ENCODE data around the gene SNX15.

SNX15 gene

GRCh38 chr11:65043881-65044501 is 16.8 kb downstream of the SNX15 start:
- H3K4me3 ChIP-seq: no peak overlapping the region
- H3K27ac ChIP-seq: no peak overlapping the region
- H3K4me2 ChIP-seq: peak overlapping the region; percentile 9 to 100 (median 97); a peak in 15 of 22 replicates
- H3K36me3 ChIP-seq: peaks cover 12 to 37% (median 28%) of the 10 kb centered on the region in 11 experiments; a peak in 19 of 22 replicates
- peaks cover 50 to 65% (median 60%) of the 10 kb centered on the region in 10 experiments for H3K4me1 ChIP-seq
- H3K27me3 ChIP-seq: peaks cover 19 to 35% (median 28%) of the 10 kb centered on the region in 11 experiments
- H3K9ac ChIP-seq: 0 out of 22 replicates have a peak overlapping the region, but pooled peaks of 2 of the 11 experiments have one; percentile 6 to 13
- no peaks in the 10 kb centered on the region for H3K9me3 ChIP-seq (replicated peaks in 1 of 11)
- no peak for TF ChIP-seq Cebpa-rat (IDR thresholded peaks at IDR 0.05)
- peaks cover 0 to 59% (median 34%) of the 10 kb centered on the region in 11 experiments; a peak in 15 of 22 replicates for H4K20me1 ChIP-seq

GRCh38 chr11:65045061-65045460 is 17.8 kb downstream of the SNX15 start:
- peak overlapping the region in 9 of 11 experiments; percentile 11 to 50 (median 32); a peak in 11 of 22 replicates for H3K9ac ChIP-seq
- H3K36me3 ChIP-seq: peaks cover 12 to 37% (median 28%) of the 10 kb centered on the region in 11 experiments; a peak in 19 of 22 replicates
- H3K27ac ChIP-seq: no peak overlapping the region
- H3K9me3 ChIP-seq (replicated peaks in 1 of 11): no peaks in the 10 kb centered on the region
- H4K20me1 ChIP-seq: peaks cover 0 to 59% (median 34%) of the 10 kb centered on the region in 11 experiments; a peak in 15 of 22 replicates
- peaks cover 39 to 54% (median 49%) of the 10 kb centered on the region in 10 experiments for H3K4me1 ChIP-seq
- H3K4me3 ChIP-seq: no peak overlapping the region
- H3K27me3 ChIP-seq: peaks cover 19 to 36% (median 28%) of the 10 kb centered on the region in 11 experiments
- TF ChIP-seq Cebpa-rat (IDR thresholded peaks at IDR 0.05): no peak
- peak overlapping the region; percentile 9 to 100 (median 55); a peak in 18 of 22 replicates for H3K4me2 ChIP-seq

GRCh38 chr11:65045728-65046127 is 18.5 kb downstream of the SNX15 start:
- Histone ChIP-seq H3K27me3 (peaks cover 19 to 36% (median 28%) of the 10 kb centered on the region in 11 experiments), H3K9ac (peak overlapping the region in 6 of 11 experiments; percentile 11 to 50 (median 29); a peak in 4 of 22 replicates), H3K4me3 (no peak overlapping the region), H3K4me1 (peaks cover 33 to 48% (median 43%) of the 10 kb centered on the region in 10 experiments), H3K9me3 (replicated peaks in 1 of 11) (no peaks in the 10 kb centered on the region), H3K4me2 (peak overlapping the region in 8 of 11 experiments; percentile 9 to 100 (median 54); a peak in 12 of 22 replicates), H3K36me3 (peaks cover 12 to 37% (median 28%) of the 10 kb centered on the region in 11 experiments; a peak in 19 of 22 replicates), H3K27ac (no peak overlapping the region), H4K20me1 (peaks cover 0 to 59% (median 34%) of the 10 kb centered on the region in 11 experiments; a peak in 15 of 22 replicates)
- TF ChIP-seq Cebpa-rat (IDR thresholded peaks at IDR 0.05): no peak

GRCh38 chr11:65047581-65048422 is 20.6 kb downstream of the SNX15 start:
- H3K9ac ChIP-seq: no peak overlapping the region
- H3K27me3 ChIP-seq: peaks cover 19 to 36% (median 28%) of the 10 kb centered on the region in 11 experiments
- H3K9me3 ChIP-seq (replicated peaks in 1 of 11): no peaks in the 10 kb centered on the region
- H3K4me1 ChIP-seq: peaks cover 22 to 39% (median 33%) of the 10 kb centered on the region in 10 experiments
- peak overlapping the region in 1 of 11 experiments; percentile 22; a peak in 1 of 22 replicates for H3K4me2 ChIP-seq
- no peak overlapping the region for H3K4me3 ChIP-seq
- TF ChIP-seq Cebpa-rat (IDR thresholded peaks at IDR 0.05): no peak
- no peak overlapping the region for H3K27ac ChIP-seq
- peaks cover 12 to 35% (median 28%) of the 10 kb centered on the region in 11 experiments; a peak in 19 of 22 replicates for H3K36me3 ChIP-seq
- peaks cover 0 to 44% (median 33%) of the 10 kb centered on the region in 11 experiments; a peak in 15 of 22 replicates for H4K20me1 ChIP-seq

- H3K27me3 ChIP-seq: peaks cover 16 to 27% (median 21%) of the 10 kb centered on the region in 11 experiments
- H3K4me1 ChIP-seq: peaks cover 9 to 26% (median 20%) of the 10 kb centered on the region in 10 experiments
- no peaks in the 10 kb centered on the region for H3K9me3 ChIP-seq (replicated peaks in 1 of 11)
- H3K27ac ChIP-seq: no peak overlapping the region
- H3K36me3 ChIP-seq: peaks cover 0 to 3% (median 0%) of the 10 kb centered on the region in 11 experiments; a peak in 3 of 22 replicates
- TF ChIP-seq Cebpa-rat (IDR thresholded peaks at IDR 0.05): no peak
- no peak overlapping the region for H3K9ac ChIP-seq
- H3K4me2 ChIP-seq: no peak overlapping the region
- peaks cover 0 to 10% (median 2%) of the 10 kb centered on the region in 11 experiments; a peak in 9 of 22 replicates for H4K20me1 ChIP-seq
- H3K4me3 ChIP-seq: no peak overlapping the region
These were observed 24.2 kb downstream of the SNX15 start for GRCh38 chr11:65051398-65051858.

GRCh38 chr11:65053827-65054508 is 26.7 kb downstream of the SNX15 start:
- H3K4me2 ChIP-seq: peak overlapping the region; percentile 46 to 66 (median 58)
- H3K36me3 ChIP-seq: no peaks in the 10 kb centered on the region
- H3K27me3 ChIP-seq: peaks cover 0 to 2% (median 0%) of the 10 kb centered on the region in 11 experiments; a peak in 2 of 22 replicates
- peak overlapping the region in 4 of 11 experiments; percentile 5 to 26 (median 15); a peak in 4 of 22 replicates for H3K9ac ChIP-seq
- H3K9me3 ChIP-seq (replicated peaks in 1 of 11): no peaks in the 10 kb centered on the region
- H3K4me1 ChIP-seq: peaks cover 9 to 21% (median 20%) of the 10 kb centered on the region in 10 experiments
- H3K27ac ChIP-seq: no peak overlapping the region
- no peak overlapping the region for H3K4me3 ChIP-seq
- H4K20me1 ChIP-seq: 0 out of 22 replicates have a peak, but pooled peaks cover 0 to 7% (median 0%) of the 10 kb centered on the region in 11 experiments
- no peak for TF ChIP-seq Cebpa-rat (IDR thresholded peaks at IDR 0.05)

GRCh38 chr11:65055538-65055937 is 28.3 kb downstream of the SNX15 start:
- no peaks in the 10 kb centered on the region for H3K27me3 ChIP-seq
- no peaks in the 10 kb centered on the region for H3K36me3 ChIP-seq
- no peak overlapping the region for H3K27ac ChIP-seq
- no peak for TF ChIP-seq Cebpa-rat (IDR thresholded peaks at IDR 0.05)
- no peak overlapping the region for H3K4me3 ChIP-seq
- peaks cover 9 to 34% (median 30%) of the 10 kb centered on the region in 10 experiments for H3K4me1 ChIP-seq
- no peaks in the 10 kb centered on the region for H3K9me3 ChIP-seq (replicated peaks in 1 of 11)
- no peak overlapping the region for H3K4me2 ChIP-seq
- peaks cover 0 to 7% (median 0%) of the 10 kb centered on the region in 11 experiments; a peak in 1 of 22 replicates for H4K20me1 ChIP-seq
- no peak overlapping the region for H3K9ac ChIP-seq

- H4K20me1 ChIP-seq: peaks cover 0 to 7% (median 0%) of the 10 kb centered on the region in 11 experiments; a peak in 1 of 22 replicates
- H3K4me1 ChIP-seq: peaks cover 23 to 47% (median 43%) of the 10 kb centered on the region in 10 experiments
- H3K27ac ChIP-seq: no peak overlapping the region
- H3K4me3 ChIP-seq: no peak overlapping the region
- H3K9me3 ChIP-seq (replicated peaks in 1 of 11): no peaks in the 10 kb centered on the region
- no peaks in the 10 kb centered on the region for H3K36me3 ChIP-seq
- no peaks in the 10 kb centered on the region for H3K27me3 ChIP-seq
- no peak overlapping the region for H3K4me2 ChIP-seq
- no peak for TF ChIP-seq Cebpa-rat (IDR thresholded peaks at IDR 0.05)
- no peak overlapping the region for H3K9ac ChIP-seq
These were observed 29.8 kb downstream of the SNX15 start for GRCh38 chr11:65056999-65057398.

Measured in BLaER1 treated with 17β-estradiol and CSF1 and Interleukin-3, amounts not matched to agents 10 nM and 100 nM (cell line).